Right kidney (tissue), 9 donors: ENCODE data around the gene NT5DC2.

Experiments used
- DNase-seq: peaks from one replicate; pipeline ENCODE4 v3.0.0-alpha.2; 2016
- long read RNA-seq, 8 donors: transcript quantifications; one replicate each; lab custom pipeline, GENCODE V29; 2026

NT5DC2 gene
- long read RNA-seq, donor 1, transcript NT5DC2-207 (2 exons, 453 nt), result minor isoform, 5 of 126 reads
- long read RNA-seq, donor 1, transcript NT5DC2-202 (14 exons, 1,795 nt), result major isoform, 36 of 126 reads
- long read RNA-seq, donor 1, partial matches to known transcripts, result 23 of 126 reads
- long read RNA-seq, donor 1, other reads (novel, unspliced or antisense), result 59 of 126 reads
- long read RNA-seq, donor 2, transcript NT5DC2-202 (14 exons, 1,795 nt), result major isoform, 16 of 35 reads
- long read RNA-seq, donor 2, partial matches to known transcripts, result 10 of 35 reads
- long read RNA-seq, donor 2, other reads (novel, unspliced or antisense), result 7 of 35 reads
- long read RNA-seq, donor 3, transcript NT5DC2-202 (14 exons, 1,795 nt), result major isoform, 11 of 17 reads
- long read RNA-seq, donor 3, partial matches to known transcripts, result 0 of 17 reads
- long read RNA-seq, donor 3, other reads (novel, unspliced or antisense), result 0 of 17 reads
- long read RNA-seq, donor 4, transcript NT5DC2-202 (14 exons, 1,795 nt), result major isoform, 19 of 47 reads
- long read RNA-seq, donor 4, partial matches to known transcripts, result 16 of 47 reads
- long read RNA-seq, donor 4, other reads (novel, unspliced or antisense), result 0 of 47 reads
- long read RNA-seq, donor 5, transcript NT5DC2-207 (2 exons, 453 nt), result minor isoform, 5 of 114 reads
- long read RNA-seq, donor 5, transcript NT5DC2-202 (14 exons, 1,795 nt), result major isoform, 38 of 114 reads
- long read RNA-seq, donor 5, partial matches to known transcripts, result 11 of 114 reads
- long read RNA-seq, donor 5, other reads (novel, unspliced or antisense), result 58 of 114 reads
- long read RNA-seq, donor 6, transcript NT5DC2-202 (14 exons, 1,795 nt), result major isoform, 19 of 114 reads
- long read RNA-seq, donor 6, partial matches to known transcripts, result 34 of 114 reads
- long read RNA-seq, donor 6, other reads (novel, unspliced or antisense), result 56 of 114 reads
- long read RNA-seq, donor 7, transcript NT5DC2-202 (14 exons, 1,795 nt), result major isoform, 48 of 214 reads
- long read RNA-seq, donor 7, transcript NT5DC2-207 (2 exons, 453 nt), result minor isoform, 8 of 214 reads
- long read RNA-seq, donor 7, partial matches to known transcripts, result 71 of 214 reads
- long read RNA-seq, donor 7, other reads (novel, unspliced or antisense), result 78 of 214 reads
- long read RNA-seq, donor 8, transcript NT5DC2-202 (14 exons, 1,795 nt), result major isoform, 18 of 74 reads
- long read RNA-seq, donor 8, transcript NT5DC2-207 (2 exons, 453 nt), result minor isoform, 5 of 74 reads
- long read RNA-seq, donor 8, partial matches to known transcripts, result 14 of 74 reads
- long read RNA-seq, donor 8, other reads (novel, unspliced or antisense), result 36 of 74 reads

GRCh38 chr3:52533623-52534280 lies at the start of gene NT5DC2:
Gene NT5DC2, minus strand, starts transcription at chr3:52533857. Its CDS starts 120 bp downstream, at chr3:52533737.
- DNase-seq, result peak; percentile 90

DNA sequence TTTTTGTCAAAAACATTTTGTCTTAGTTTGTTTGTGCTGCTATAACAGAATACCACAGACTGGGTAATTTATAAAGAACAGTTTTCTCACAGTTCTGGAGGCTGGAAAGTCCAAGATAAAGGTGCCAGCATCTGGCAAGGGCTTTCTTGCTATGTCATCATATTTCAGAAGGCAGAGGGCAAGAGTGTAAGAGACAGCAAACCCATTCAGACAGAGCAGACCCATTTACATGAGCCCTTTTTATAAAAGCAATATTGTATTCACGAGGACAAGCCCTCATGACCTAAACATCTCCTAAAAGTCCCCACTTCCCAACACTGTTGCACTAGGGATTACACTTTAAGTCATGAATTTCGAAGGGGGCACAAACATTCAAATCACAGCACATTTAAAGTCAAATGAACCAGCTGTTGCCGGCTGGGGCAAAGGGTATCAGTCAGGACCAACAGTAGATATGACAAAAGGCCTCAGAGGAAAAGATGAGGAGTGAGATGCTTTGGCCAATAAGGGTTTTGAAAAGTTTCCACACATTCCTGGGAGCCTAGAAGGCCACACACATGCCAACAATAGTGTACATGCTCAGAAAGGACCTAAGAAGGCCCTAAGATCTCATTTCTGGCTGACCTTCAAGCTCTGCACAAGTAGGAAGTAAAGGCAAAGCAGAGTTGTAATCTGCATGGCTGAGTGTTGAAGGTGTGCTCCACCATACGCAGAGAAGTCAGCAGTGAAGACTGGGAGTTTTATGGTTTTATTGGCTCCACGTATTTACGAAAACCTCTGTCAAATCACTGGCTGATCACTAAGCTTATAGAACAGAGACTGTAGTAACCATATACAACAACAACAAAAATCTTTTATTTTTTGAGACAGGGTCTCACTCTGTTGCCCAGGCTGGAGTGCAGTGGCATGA lies 40.7 kb upstream of the NT5DC2 start:
- no peak for DNase-seq

DNA sequence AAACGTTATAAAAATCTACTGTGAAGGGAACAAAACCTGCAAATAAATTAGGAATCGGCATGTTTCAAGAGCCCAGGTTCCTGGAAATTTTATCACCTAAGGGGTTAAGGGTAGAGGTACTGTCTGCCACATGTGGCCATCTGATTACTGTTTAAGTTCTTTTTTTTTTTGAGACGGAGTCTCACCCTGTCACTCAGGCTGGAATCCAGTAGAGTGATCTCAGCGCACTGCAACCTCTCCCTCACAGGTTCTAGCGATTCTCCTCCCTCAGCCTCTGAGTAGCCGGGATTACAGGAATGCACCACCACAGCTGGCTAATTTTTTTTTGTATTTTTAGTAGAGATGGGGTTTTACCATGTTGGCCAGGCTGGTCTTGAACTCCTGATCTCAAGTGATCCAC lies 38.6 kb upstream of the NT5DC2 start:
- DNase-seq, result no peak

DNA sequence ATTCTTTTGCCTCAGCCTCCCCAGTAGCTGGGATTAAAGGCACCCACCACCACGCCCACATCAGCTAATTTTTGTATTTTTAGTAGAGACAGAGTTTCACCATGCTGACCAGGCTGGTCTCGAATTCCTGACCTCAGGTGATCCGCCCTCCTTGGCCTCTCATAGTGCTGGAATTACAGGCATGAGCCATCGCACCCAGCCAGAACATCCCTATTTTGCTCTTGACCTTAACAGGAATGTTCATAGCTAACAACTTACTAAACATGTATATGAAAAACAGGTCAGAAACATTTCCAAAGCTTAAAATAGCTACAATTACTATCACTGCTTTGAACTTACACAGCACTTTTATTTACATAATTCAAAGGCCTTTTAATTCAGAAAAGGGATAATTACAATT lies 36.4 kb upstream of the NT5DC2 start:
- DNase-seq, result no peak

- no peak for DNase-seq
Measured at GRCh38 chr3:52568069-52568468, 34.4 kb upstream of the NT5DC2 start.

DNA sequence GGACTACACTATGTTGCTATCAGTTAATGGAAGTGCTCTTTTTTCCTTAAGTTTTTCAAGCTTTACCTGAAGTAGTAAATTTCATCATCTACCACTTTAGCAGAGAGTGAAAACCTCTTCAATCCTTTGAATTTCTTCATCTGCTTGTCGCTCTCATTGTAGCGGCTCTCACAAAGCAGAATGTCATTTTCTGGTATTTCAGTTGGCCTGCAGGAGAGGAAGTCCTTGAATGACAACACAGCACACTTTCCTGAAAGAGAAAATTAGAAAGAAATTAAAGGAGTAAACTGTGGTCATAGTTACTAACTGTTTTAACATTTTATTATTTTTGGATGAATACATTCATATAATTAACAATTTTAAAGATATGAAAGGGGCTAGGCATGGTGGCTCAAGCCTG lies 30.3 kb upstream of the NT5DC2 start:
- no peak for DNase-seq

DNA sequence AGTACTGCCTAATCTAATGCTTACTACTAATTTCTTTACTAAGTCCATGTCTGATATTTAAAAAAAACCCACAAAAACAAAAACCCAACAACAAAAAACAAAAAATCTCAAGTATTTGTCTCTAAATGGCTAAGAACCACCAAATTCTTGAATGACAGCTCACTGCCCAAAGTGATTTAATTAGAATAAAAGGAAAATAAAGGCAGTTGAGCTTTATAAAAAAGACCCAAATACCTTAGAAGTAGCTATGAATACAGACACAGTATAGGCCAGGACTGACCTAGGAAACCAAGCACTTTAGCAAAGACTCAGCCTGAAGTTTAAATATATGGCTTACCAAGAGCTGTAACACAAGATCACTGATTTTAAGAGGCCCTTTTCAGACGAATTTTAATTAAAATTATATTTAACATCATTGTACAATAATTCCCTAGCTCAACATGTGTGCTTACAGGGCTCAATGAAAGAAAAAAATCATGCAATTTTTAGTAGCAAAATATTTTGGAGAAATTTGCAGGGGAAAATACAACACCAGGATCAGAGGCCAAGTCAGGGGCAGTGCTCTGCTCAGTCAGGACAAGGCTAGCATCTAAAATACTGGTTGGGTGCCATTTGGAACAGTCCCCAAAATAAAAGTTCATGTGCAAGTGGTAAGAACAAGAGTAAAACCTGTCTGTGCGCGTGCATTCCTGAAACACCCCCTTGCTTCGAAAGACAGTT lies 27.5 kb upstream of the NT5DC2 start:
- no peak for DNase-seq

DNA sequence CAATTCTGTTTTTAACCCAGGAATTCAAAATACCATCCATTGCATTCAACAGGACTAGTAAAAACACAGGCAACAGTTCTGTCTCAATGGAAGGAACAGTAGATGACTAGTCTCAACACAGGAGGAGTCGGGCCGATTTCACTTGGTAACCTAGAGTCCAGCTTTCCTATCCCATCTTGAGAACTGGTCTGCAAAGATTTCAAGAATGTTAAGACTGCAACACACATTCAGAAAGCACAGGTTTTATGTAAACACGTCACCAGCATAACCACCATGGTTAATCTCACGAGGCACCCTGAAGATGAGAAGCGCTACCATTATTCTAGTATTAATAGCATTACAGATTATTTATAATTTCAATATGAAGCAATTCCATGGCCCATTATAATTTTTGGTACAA lies 24.8 kb upstream of the NT5DC2 start:
- no peak for DNase-seq

DNA sequence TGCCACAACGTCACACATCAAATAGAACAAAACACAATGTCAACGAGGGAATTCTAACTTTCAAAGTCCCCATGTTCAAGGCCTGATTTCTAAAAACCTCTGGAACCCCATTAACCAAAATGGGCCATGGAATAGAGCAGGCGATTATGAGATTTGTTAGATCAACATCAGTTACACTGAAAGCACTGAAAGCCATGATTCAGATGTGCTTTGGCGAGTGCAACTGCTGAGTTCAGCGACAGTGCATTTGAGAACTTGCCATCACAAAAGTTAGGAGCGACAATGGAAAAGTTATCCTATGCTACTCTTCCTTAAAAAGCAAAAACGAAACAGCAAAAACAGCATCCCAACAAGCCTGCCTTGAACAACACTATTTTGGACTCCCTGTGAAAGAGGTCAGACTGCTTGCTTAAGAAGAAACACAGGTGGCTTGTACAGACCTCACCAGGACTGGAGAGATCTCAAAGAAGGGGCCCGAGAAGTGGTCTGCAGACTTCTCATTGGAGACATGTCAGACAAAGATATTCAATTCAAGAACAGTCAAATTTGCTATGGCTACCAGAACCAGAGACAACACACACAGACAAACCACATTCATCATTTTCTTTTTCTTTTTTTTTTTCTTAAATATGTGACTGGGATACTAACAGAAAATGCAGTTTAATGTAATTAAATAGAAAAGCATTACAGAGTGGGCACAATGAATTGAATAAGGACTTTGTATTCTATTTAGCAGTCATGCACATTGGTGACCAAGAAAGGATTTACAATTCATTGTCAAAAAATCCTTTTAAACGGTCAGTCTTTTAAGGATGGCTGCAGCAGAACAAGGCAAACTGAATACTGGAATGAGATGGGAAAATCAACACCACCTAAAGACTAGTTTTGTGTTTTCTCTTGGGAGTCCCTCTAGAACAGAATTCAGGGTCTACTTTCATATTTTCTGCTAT lies 23.6 kb upstream of the NT5DC2 start:
- no peak for DNase-seq

DNA sequence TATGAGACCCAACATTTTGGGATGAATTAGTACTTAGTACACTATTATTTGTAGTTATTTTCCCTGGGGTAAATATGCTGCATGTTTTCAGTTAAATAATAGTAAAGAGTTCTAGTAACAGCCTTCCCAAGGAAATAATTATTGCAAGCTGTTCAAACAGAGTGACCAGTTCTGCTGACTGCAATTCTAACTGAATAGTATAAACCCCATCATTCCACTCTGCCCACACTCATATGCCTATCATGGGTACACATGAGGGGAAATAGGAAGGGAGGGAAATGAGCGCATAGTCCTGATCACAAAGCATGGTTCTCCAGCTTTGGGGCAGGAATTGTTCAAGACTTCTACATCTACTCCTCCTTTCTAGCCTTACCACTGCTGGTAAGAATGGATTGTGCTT lies 21.4 kb upstream of the NT5DC2 start:
- DNase-seq, result no peak

- DNase-seq, result no peak
Measured at GRCh38 chr3:52554026-52554755, 20.5 kb upstream of the NT5DC2 start.

- no peak for DNase-seq
Measured at GRCh38 chr3:52552089-52552488, 18.4 kb upstream of the NT5DC2 start.

- DNase-seq, result no peak
Measured at GRCh38 chr3:52551118-52551517, 17.5 kb upstream of the NT5DC2 start.

- DNase-seq, result no peak
Measured at GRCh38 chr3:52547143-52547542, 13.5 kb upstream of the NT5DC2 start.

- no peak for DNase-seq
Measured at GRCh38 chr3:52546111-52546901, 12.6 kb upstream of the NT5DC2 start.

- DNase-seq, result no peak
Measured at GRCh38 chr3:52544937-52545336, 11.3 kb upstream of the NT5DC2 start.

DNA sequence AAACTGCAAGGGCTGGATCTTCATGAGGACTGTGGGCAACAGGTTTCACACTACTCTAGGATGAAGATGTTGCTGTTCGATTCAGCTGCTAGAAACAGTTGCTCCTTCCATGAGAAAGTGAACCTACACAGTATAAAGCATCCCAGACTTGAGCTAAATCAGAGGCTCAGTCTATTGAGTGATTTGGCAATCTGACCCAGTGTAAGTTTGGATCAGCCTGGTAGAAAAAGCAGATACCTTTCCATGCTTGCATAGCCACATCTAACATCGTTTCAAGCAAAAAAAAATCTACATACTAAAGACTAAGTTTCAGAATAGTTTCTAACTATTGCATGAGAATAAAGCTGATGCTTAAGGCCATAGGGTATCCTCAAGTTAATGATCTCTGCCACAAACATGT lies 7.4 kb upstream of the NT5DC2 start:
- no peak for DNase-seq
